OCI-LY7 (cell line): ENCODE data around the gene RASSF5.

Source experiments
- EZH2phosphoT487 ChIP-seq: fragments of 200-600 bp; sonication (generic); IDR thresholded peaks from 2 replicates; pipeline ENCODE4 v1.6.1; 2018; ENCODE audit warnings: low read depth, borderline replicate concordance, mild to moderate bottlenecking, mixed run types, antibody characterized with exemption, low read length, moderate library complexity, mixed read lengths
- TF ChIP-seq, protein P1 (sequence below): fragments of 200-600 bp; sonication (generic); conservative IDR thresholded peaks from 2 replicates; pipeline ENCODE4 v1.5.1; 2014; ENCODE audit warnings: mild to moderate bottlenecking, antibody characterized with exemption, low read length, moderate library complexity, mixed read lengths

DNA sequence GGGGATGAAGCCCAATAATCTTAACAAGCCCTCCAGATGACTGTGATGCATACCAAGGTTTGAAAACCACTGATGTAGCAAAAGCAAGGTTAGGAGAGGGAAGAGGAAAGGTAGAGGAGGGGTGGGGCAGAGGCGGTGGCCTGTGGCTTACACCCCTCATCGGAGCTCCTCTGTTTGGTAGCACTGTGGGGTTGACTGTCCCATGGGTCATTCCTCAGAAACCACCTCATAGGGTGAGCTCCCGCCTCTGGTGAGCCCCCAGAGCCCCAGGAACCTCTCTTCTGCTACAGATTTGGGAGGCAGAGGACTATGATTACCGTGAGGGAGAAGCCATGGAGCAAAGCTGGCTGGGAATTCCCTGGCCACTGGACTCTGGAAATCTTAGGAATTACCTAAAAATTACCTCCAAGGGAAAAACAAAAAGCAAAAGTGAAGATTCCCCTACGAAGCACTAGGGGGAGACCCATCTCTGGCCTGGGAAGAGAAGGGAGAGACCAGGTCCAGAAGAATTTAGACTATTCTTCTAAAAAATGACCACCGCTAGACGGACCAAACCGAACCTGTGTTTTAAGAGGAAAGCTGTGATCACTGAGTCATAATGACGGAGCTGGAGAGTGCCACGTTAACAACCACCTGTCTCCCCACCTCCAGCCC, 1.5 kb upstream of the RASSF5 start:
- TF ChIP-seq, protein P1, sequence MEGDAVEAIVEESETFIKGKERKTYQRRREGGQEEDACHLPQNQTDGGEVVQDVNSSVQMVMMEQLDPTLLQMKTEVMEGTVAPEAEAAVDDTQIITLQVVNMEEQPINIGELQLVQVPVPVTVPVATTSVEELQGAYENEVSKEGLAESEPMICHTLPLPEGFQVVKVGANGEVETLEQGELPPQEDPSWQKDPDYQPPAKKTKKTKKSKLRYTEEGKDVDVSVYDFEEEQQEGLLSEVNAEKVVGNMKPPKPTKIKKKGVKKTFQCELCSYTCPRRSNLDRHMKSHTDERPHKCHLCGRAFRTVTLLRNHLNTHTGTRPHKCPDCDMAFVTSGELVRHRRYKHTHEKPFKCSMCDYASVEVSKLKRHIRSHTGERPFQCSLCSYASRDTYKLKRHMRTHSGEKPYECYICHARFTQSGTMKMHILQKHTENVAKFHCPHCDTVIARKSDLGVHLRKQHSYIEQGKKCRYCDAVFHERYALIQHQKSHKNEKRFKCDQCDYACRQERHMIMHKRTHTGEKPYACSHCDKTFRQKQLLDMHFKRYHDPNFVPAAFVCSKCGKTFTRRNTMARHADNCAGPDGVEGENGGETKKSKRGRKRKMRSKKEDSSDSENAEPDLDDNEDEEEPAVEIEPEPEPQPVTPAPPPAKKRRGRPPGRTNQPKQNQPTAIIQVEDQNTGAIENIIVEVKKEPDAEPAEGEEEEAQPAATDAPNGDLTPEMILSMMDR = peak; percentile 73
- TF ChIP-seq EZH2phosphoT487 = no peak
